A549 (cell line): ENCODE data around the gene NDUFB10. TPM values are rescaled to one million over a fixed set of nuclear protein-coding genes. Genes with fewer than 3 reads are reported as not detected.
A peak's percentile ranks its signal among the peaks of the same experiment; 100 is the strongest.

Experiments
- ATAC-seq, 2 experiments: fragments of 200-7000 bp in 1 of 2; fragments of >200 bp in 1 of 2; cut with Nextera tagmentation in 1 of 2; cut with Tn5 transposase in 1 of 2; 3 replicates each; pipeline versions ENCODE4 v1.8.0 to v1.9.1; 2018 to 2020; ENCODE audit warnings: mild to moderate bottlenecking in 1 of 2, moderate library complexity in 1 of 2
- CTCF ChIA-PET: fragments of 300-600 bp; sonication (Branson Sonifier 250); formaldehyde crosslinking; extraction: SDS; loops from one replicate; lab custom pipeline; 2021; ENCODE audit warnings: antibody characterized with exemption, inconsistent platforms; lab: Yijun Ruan, JAX
- POLR2A ChIA-PET: fragments of 350-600 bp; formaldehyde crosslinking; extraction: SDS; loops from one replicate; lab custom pipeline; 2021; ENCODE audit warnings: antibody characterized with exemption, inconsistent platforms; lab: Yijun Ruan, JAX
- DNase-seq, 2 experiments: peaks; one replicate each; pipeline versions ENCODE4 v3.0.0 to v3.0.0-alpha.2; 2011 to 2016; ENCODE audit warnings: low read depth in 1 of 2, low spot score in 1 of 2
- FAIRE-seq: peaks from 2 replicates; lab custom pipeline; 2011; peaks lifted over from hg19 to GRCh38; lab: Jason Lieb, UNC
- H3K27ac ChIP-seq, 2 experiments: fragments of >200 bp; sonication (Bioruptor Twin); formaldehyde crosslinking; 3 replicates each; pipeline ENCODE4 v1.5.1; 2016 to 2017
- H3K4me1 ChIP-seq: fragments of >200 bp; sonication (Bioruptor Twin); formaldehyde crosslinking; 3 replicates; pipeline ENCODE4 v1.6.1; 2016
- H3K4me2 ChIP-seq: fragments of >200 bp; sonication (Bioruptor Twin); formaldehyde crosslinking; 3 replicates; pipeline ENCODE4 v1.6.1; 2016
- H3K4me3 ChIP-seq: fragments of >200 bp; sonication (Bioruptor Twin); formaldehyde crosslinking; 3 replicates; pipeline ENCODE4 v1.5.1; 2016
- H3K9me3 ChIP-seq: fragments of >200 bp; sonication (Bioruptor Twin); formaldehyde crosslinking; 3 replicates; pipeline ENCODE4 v1.6.1; 2016
- BCL3 ChIP-seq: fragments of >200 bp; sonication (Bioruptor Twin); formaldehyde crosslinking; IDR thresholded peaks from 3 replicates; pipeline ENCODE4 v1.6.1; 2016
- CHD4 ChIP-seq: fragments of 200-600 bp; sonication (generic); IDR thresholded peaks from 2 replicates; pipeline ENCODE4 v1.6.1; 2016; ENCODE audit warnings: antibody characterized with exemption, mild to moderate bottlenecking, borderline replicate concordance
- CTCF ChIP-seq: fragments of >200 bp; sonication (Bioruptor Twin); formaldehyde crosslinking; IDR thresholded peaks from 3 replicates; pipeline ENCODE4 v1.5.1; 2016
- E2F6 ChIP-seq: IDR thresholded peaks from 2 replicates; pipeline ENCODE4 v1.6.1; 2012; ENCODE audit warnings: low read depth, borderline replicate concordance
- EHF ChIP-seq: fragments of 250-450 bp; sonication (Bioruptor Pico); IDR thresholded peaks from 2 replicates; pipeline ENCODE4 v1.5.0; 2020; ENCODE audit warnings: mild to moderate bottlenecking
- ESRRA ChIP-seq: fragments of 150-350 bp; IDR thresholded peaks from 2 replicates; pipeline ENCODE4 v1.6.1; 2014; ENCODE audit warnings: mild to moderate bottlenecking, low read length, borderline replicate concordance
- FOSB ChIP-seq: fragments of 250-450 bp; sonication (Bioruptor Pico); IDR thresholded peaks from 2 replicates; pipeline ENCODE4 v1.5.0; 2020; ENCODE audit warnings: mild to moderate bottlenecking, moderate library complexity
- GATA3 ChIP-seq: IDR thresholded peaks from 2 replicates; pipeline ENCODE4 v1.6.1; 2012; ENCODE audit warnings: borderline replicate concordance
- HOXA7 ChIP-seq: fragments of 250-450 bp; sonication (Bioruptor Pico); IDR thresholded peaks from 2 replicates; pipeline ENCODE4 v1.5.0; 2020; ENCODE audit warnings: mild to moderate bottlenecking, moderate library complexity
- HOXB13 ChIP-seq: fragments of 250-450 bp; sonication (Bioruptor Pico); IDR thresholded peaks from 2 replicates; pipeline ENCODE4 v1.5.0; 2020; ENCODE audit warnings: low read depth, mild to moderate bottlenecking, moderate library complexity
- HOXB5 ChIP-seq: fragments of 250-450 bp; sonication (Bioruptor Pico); IDR thresholded peaks from 2 replicates; pipeline ENCODE4 v1.5.0; 2020; ENCODE audit warnings: mild to moderate bottlenecking, moderate library complexity
- JUNB ChIP-seq: fragments of >200 bp; sonication (Bioruptor Twin); formaldehyde crosslinking; IDR thresholded peaks from 2 replicates; pipeline ENCODE4 v1.6.1; 2016
- KDM1A ChIP-seq: fragments of 200-600 bp; sonication (generic); IDR thresholded peaks from 2 replicates; pipeline ENCODE4 v1.6.1; 2016; ENCODE audit warnings: low read depth, mild to moderate bottlenecking
- REST ChIP-seq: fragments of 200-600 bp; sonication (generic); IDR thresholded peaks from 2 replicates; pipeline ENCODE4 v1.6.1; 2016; ENCODE audit warnings: antibody characterized with exemption, mild to moderate bottlenecking, moderate library complexity
- RNF2 ChIP-seq: fragments of 200-600 bp; sonication (generic); IDR thresholded peaks from 2 replicates; pipeline ENCODE4 v1.6.1; 2016; ENCODE audit warnings: low read depth, mild to moderate bottlenecking, antibody characterized with exemption, moderate library complexity, borderline replicate concordance
- SREBF2 ChIP-seq: fragments of 450-650 bp; IDR thresholded peaks from 2 replicates; pipeline ENCODE4 v1.6.1; 2014; ENCODE audit warnings: mild to moderate bottlenecking, moderate library complexity
- TFCP2L1 ChIP-seq: fragments of 250-450 bp; sonication (Bioruptor Pico); IDR thresholded peaks from 2 replicates; pipeline ENCODE4 v1.5.0; 2021; ENCODE audit warnings: mild to moderate bottlenecking
- TP53 ChIP-seq: fragments of 250-450 bp; sonication (Bioruptor Pico); IDR thresholded peaks from 2 replicates; pipeline ENCODE4 v1.5.0; 2021; ENCODE audit warnings: mild to moderate bottlenecking, moderate library complexity
- USF2 ChIP-seq: fragments of 450-650 bp; IDR thresholded peaks from 2 replicates; pipeline ENCODE4 v1.6.1; 2014; ENCODE audit warnings: antibody characterized with exemption
- ZSCAN20 ChIP-seq: fragments of 250-450 bp; sonication (Bioruptor Pico); IDR thresholded peaks from 2 replicates; pipeline ENCODE4 v1.8.0; 2022; ENCODE audit warnings: mild to moderate bottlenecking, moderate library complexity
- WGBS: methylation state at CpG from one replicate; pipeline ENCODE4 v1.1.6; 2017; ENCODE audit errors: missing lambda C conversion rate; 5-methylcytosine and 5-hydroxymethylcytosine counted together
- polyA plus RNA-seq, 4 experiments: library from polyadenylated mRNA; depleted of rRNA in 3 of 4; stranded (reverse); fragments of >200 nt; fragmentation: RNase III in 1 of 4; extraction: RNeasy Plus Mini Kit Qiagen cat#74134 plus additional on column Dnase treatment in 1 of 4; gene quantifications; 2 replicates in 3 of 4; 3 replicates in 1 of 4; pipeline ENCODE4 v1.2.3, GENCODE V29; 2011 to 2017
- TF ChIP-seq, protein P1 (sequence below): IDR thresholded peaks from 2 replicates; pipeline ENCODE4 v1.6.1; 2012

The NDUFB10 gene
- polyA plus RNA-seq, 2 of the 4 experiments (the other 2 are of a cell fraction), result 198 to 389 TPM

- no peak for TF ChIP-seq JUNB
- TF ChIP-seq CTCF, result no peak
- no peak for TF ChIP-seq EHF (CRISPR knock-in tag)
- TF ChIP-seq TP53 (CRISPR knock-in tag), result no peak
- no peak for TF ChIP-seq USF2
- no peak for TF ChIP-seq BCL3
- no peak for TF ChIP-seq REST
- TF ChIP-seq ESRRA, result no peak
- 0 out of 2 replicates have a peak, but pooled peaks have one; percentile 30 for TF ChIP-seq FOSB (CRISPR knock-in tag)
- no peak for TF ChIP-seq ZSCAN20 (CRISPR knock-in tag)
- TF ChIP-seq, protein P1, sequence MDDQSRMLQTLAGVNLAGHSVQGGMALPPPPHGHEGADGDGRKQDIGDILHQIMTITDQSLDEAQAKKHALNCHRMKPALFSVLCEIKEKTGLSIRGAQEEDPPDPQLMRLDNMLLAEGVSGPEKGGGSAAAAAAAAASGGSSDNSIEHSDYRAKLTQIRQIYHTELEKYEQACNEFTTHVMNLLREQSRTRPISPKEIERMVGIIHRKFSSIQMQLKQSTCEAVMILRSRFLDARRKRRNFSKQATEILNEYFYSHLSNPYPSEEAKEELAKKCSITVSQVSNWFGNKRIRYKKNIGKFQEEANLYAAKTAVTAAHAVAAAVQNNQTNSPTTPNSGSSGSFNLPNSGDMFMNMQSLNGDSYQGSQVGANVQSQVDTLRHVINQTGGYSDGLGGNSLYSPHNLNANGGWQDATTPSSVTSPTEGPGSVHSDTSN, result no peak
- no peak for TF ChIP-seq RNF2
These were observed 4.6 kb downstream of the NDUFB10 start (continued) for GRCh38 chr16:1963806-1964505.

- peak within 1 kb of the TSS; percentile 88 for H3K4me3 ChIP-seq
- peak within 1 kb of the TSS; percentile 94 for H3K4me2 ChIP-seq
- FAIRE-seq (no peak), DNase-seq (peak; percentile 99), ATAC-seq (peak; percentile 67 to 81)
- H3K27ac ChIP-seq, result peak within 1 kb of the TSS; percentile 92 to 100
- H3K4me1 ChIP-seq, result peaks cover 34% of the 10 kb centered on the region
- 1% methylated on average over 42 of the region's 97 CpGs for WGBS
- POLR2A ChIA-PET, result interaction anchor here (0.7 to 2.2 kb wide), 33 partner anchors 11 to 537 kb away, joined by 3 to 50 read pairs (median 5); partner anchors contain the start of genes ECI1, FAHD1, GFER and HAGH
- CTCF ChIA-PET, result interaction anchor here (0.6 to 2.3 kb wide), 5 partner anchors 18 to 158 kb away, joined by 3 to 11 read pairs (median 4); partner anchors contain the start of gene GFER
- no peaks in the 10 kb centered on the region for H3K9me3 ChIP-seq
- TF ChIP-seq CHD4 (no peak), SREBF2 (no peak), E2F6 (peak; percentile 61; the same call in 1 of the 2 replicates), TFCP2L1 (CRISPR knock-in tag) (no peak; the same call in 1 of the 2 replicates), REST (peak; percentile 89), HOXB5 (CRISPR knock-in tag) (no peak), HOXB13 (no peak), GATA3 (peak; percentile 73; the same call in 1 of the 2 replicates), KDM1A (0 out of 2 replicates have a peak, but pooled peaks have one; percentile 51), HOXA7 (CRISPR knock-in tag) (no peak)
These were observed 5.4 kb downstream of the NDUFB10 start, which contains the start of gene RPS2 for GRCh38 chr16:1964506-1965395. Gene RPS2, minus strand, starts transcription at chr16:1964826. Its CDS starts 201 bp downstream, at chr16:1964625.
